GM21825 (cell line): ENCODE data around the gene CEACAM16.
"Not testable (repeated sequence)": the region's sequence is repeated elsewhere in the genome, so short reads cannot be mapped to it uniquely, and the experiment has no call there.

Experiments used
- ATAC-seq: cut with Tn5 transposase; IDR thresholded peaks from one replicate; pipeline ENCODE4 v1.9.1; 2021; ENCODE audit warnings: mild to moderate bottlenecking, moderate library complexity; ENCODE audit not compliant: unreplicated experiment

Gene CEACAM16

DNA sequence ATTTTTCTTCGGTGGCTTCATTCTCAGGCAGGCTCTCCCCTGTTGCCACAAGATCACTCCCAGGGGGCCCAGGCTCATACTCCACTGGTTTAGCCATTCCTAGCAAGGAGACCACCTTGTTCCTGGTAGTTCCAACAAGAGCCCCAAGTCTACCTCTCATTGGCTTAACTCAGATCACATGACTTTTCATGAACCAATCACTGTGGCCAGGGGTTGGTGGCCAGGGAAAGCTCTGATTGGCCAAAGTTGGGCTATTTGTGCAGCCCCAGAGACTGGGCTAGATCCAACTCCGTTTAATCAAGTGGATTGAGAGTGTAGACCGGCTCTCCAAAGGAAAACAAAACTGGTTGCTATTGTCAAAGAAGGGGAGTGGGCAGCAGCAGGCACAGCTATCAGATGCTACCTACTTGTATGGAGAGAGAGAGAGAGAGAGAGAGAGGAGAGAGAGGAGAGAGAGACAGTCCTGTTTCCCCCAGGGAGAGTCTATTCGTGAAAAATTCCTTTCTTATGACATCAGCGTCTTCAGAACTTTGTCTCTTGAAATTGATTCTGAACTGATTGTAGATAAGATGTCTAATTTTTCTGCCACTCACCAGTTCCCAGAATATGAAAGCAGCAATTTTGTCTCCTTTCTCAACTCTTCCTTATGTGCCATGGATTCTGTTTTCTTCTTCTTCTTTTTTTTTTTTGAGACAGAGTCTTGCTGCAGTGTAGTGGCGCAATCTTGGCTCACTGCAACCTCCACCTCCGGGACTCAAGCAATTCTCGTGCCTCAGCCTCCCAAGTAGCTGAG is 21.7 kb upstream of the CEACAM16 start:
- no peak for ATAC-seq

DNA sequence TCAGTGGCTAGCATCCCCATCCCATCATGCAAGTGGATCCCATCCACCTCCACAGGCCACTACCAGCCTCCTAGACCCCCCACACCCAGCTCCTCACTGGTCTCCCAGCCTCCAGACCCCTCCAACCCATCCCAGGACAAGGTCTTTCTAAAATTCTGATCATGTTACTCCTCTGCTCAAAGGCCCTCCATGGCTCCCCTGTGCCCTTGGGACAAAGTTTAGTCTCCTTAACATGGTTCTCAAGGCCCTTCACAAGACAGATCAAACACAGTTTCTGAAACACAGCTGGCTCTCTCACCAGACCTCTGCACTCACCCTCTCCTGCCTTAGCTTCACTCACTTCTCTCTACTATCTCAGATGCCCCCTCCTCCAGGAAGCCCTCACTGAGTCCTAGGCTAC is 18.4 kb upstream of the CEACAM16 start:
- no peak for ATAC-seq

DNA sequence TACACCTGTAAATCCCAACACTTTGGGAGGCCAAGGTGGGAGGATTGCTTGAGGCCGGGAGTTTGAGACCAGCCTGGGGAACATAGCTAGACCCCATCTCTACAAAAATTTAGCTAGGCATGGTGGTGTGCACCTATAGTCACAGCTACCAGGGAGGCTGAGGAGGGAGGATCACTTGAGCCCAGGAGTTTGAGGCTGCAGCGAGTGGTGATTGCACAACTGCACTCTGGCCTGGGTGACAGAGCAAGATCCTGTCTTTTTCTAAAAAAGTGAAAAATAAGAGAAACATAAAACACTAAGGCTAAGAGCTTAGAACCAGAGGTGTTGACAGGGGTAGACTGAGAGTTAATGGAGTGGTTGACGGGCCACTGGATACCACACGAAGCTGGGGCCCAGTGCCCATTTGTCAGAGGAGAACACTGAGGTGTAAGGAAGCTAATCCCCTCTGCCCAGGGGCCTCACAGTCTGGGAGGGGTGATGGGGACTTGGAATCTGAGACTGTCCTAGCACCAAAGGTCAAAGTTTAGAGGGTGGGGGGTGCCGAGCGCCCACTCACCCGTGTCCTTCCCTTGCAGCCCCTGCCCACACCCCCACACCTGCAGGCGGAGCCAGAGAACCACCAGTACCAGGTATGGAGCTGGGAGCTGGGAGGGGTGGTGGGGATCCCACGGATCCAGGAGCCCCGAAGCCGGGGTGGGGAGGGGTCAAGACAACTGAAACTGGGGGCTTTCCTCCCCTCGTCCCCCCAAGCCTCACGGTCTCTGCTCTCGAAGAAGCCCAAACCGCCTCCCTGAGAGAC is 16.8 kb upstream of the CEACAM16 start:
- ATAC-seq = no peak

DNA sequence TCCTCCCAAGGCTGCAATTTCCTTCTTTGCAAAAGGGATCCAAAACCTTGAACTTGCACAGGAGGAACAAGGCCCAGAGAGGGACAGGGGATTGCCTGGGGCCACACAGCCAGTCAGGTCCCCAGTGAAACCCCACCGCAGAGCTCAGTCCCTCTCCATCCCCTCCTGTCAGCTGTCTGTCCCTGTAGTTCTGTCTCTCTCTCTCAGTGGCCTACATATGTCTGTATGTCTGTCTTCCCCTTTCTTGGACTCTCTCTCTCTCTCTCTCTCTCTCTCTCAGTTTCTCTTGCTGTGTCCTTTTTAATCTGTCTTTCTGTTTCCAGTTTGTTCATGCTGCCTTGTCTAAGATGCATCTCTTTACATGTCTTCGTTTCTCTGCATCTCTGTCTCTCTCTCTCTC is 16.1 kb upstream of the CEACAM16 start:
- ATAC-seq = no peak

DNA sequence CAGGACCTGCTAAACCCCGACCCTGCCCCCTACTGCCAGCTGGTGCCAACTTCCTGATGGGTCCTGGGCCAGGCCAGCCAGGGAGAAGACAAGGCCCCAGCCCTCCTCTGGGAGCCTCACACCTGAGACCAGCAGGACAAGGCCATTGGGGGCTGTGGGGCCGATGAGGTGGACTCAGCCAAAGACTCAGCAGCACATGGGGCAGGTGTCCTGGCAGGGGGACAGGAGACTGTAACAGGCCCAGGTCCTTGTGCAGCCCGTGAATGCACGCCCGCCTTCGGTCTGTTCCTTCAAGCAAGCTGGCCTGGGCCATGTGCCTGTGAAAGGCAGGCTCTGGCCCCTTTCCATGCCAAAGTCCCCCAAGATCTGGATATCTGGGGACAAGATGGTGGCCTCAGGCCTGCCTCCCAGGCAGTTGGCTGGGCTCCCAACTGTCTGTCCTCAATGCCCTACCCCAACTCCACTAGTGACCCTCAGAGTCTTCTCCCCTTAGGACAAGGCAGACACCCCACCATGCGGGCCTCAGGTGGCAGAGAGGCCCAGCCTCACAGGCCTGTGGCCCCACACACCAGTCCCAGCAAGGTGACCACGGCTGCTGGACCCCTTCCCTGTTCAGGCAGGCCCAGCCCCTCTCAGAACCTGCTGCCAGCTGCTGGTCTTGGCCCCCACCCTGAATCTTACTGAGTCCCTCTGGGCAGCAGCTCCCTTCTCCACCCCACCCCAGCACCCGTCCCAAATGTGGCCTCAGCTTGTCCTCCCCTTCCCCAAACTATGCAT is 15.3 kb upstream of the CEACAM16 start:
- no peak for ATAC-seq

DNA sequence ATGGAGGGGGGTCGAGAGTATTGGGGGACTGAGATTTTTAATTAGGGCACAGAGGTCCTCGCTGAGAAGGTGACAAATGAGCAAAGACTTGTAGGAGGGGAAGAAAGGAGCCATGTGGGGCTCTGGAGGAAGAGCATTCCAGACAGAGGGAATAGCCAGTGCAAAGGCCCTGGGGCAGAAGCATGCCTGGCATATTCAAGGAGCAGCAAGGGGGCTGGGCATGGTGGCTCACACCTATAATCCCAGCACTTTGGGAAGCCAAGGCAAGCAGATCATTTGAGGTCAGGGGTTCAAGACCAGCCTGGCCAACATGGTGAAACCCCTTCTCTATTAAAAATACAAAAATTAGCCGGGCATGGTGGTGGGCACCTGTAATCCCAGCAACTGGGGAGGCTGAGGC is 14.6 kb upstream of the CEACAM16 start:
- not testable (repeated sequence) for ATAC-seq

DNA sequence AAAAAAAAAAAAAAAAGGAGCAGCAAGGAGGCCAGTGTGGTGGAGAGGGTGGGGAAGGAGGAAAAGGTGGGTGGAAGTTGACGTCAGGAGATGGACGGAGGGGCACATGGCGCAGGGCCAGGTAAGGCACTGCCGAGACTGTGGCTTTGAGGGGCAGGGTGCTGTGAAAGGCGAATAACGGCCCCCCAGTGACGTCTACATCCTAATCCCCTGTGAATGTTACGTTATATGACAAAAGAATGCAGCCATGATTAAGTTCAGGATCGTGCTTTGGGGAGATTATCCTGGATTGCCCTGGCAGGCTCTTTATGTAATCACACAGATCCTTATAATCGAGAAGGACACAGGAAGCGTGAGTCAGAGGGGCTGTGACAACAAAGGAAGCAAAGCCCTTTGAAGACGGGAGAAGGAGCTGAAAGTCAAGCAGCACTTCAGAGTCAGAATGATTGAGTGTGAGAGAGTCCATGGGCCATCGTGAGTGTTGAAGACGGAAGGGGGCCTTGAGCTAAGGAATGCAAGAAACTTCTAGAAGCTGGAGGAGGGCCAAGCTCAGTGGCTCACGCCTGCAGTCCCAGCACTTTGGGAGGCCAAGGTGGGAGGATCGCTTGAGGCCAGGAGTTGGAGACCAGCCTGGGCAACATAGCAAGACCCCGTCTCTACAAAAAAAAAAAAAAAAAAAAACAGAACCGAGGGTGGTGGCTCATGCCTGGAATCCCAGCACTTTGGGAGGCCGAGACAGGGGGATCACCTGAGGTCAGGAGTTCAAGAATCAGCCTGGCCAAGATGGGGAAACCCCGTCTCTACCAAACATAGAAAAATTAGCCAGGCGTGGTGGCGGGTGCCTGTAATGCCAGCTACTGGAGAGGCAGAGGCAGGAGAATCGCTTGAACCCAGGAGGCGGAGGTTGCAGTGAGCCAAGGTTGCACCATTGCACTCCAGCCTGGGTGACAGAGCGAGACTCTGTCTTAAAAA is 13.8 kb upstream of the CEACAM16 start:
- ATAC-seq = no peak

DNA sequence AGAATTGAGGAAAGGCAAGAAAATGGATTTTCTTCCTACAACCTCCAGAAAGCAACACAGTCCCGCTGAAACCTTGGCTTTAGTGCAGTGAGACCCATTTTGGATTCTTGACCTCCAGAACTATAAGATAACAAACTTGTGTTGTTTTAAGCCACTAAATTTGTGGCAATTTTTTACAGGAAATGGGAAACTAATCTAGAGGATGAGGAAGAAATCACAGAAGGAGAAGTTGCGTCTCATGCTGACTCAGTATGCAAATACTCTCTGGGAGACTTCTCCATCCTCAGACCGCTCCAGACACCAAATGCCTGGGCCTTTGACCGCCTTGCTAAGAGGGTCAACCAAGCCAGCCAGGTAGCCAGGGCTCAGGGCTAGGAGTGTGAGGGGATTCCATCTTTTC is 13.1 kb upstream of the CEACAM16 start:
- no peak for ATAC-seq

DNA sequence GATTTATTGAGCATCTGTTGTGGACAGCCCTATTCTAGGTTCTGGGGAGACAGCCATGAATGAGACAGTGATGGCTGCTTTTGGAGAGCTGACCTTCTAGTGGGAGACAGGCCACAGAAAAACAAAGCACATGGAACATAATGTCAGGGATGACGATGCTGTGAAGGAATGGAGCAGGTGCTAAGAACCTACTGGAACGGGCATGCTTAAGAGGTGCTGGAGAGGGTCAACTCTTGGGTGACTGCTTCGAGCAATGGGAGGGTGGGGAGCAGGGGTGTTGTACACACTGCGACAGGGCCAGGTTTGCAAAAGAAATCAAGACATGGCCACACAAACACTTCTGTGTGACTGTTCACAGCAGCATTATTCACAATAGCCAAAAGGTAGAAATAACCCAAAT is 12.1 kb upstream of the CEACAM16 start:
- ATAC-seq = no peak

DNA sequence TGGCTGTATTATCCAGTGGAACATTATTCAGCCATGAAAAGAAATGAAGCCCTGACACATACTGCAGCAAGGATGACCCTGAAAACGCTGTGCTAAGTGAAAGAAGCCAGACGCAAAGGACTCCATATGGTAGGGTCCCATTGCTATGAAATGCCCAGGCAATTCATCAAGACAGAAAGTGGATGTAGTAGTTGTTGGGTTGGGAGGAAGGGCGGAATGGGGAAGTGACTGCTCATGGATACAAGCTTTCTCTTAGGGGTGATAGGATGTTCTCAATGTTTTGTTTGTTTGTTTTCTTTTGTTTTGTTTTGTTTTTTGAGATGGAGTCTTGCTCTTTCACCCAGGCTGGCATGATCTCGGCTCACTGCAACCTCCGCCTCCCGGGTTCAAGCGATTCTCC is 11.1 kb upstream of the CEACAM16 start:
- ATAC-seq = no peak

DNA sequence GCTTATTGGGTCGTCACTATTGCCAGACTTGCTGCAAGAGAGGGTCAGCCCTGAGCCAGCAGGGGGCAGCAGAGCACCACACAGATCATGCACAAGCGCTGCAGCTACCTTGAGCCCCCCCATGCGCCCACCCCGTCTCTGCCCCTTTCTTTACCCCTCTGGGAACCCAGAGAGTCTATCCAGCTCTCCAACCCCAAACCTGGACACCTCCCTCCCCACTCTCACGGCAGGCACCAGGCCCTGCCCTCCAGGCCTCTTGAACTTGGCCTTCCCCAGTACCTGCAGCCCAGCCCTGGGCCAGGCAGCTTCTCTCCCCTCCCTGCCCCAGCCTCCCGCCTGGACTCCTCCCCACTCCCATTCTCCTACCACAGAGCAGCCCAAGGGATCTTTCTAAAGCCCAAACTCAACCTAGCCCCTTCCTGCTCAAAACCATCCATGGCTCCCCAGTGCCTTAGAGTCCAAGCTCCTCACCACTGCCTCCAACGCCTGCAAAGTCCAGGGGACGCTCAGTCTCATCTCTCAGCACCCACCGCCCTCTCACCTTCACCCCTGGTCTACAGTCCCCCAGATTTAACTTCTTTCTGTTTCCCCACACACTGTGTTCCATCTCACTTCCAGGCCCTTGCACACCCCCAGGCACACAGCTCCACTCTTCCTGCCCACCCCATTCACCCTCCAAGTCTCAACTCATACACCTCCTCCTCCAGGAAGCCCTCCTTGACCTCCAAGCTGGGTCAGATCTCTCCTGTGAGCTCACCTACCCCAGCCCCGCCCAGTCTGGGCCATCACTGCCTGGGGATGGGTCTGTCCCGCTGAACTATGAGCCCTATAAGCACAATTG is 9.4 kb upstream of the CEACAM16 start:
- ATAC-seq = no peak

DNA sequence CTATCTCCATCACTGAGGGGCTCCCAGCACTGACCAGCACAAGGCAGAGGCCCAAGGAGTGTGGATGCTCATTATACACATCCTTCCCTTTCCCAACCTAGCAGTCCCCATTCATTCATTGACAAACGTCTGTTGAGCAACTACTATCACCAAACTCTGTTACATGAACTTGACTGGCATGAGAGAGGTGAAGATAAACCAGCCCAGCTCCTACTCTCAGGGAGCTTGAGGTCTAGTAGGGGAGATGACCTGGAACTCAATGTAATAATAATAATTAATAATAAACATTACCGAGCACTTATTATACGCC is 8.9 kb upstream of the CEACAM16 start:
- no peak for ATAC-seq

DNA sequence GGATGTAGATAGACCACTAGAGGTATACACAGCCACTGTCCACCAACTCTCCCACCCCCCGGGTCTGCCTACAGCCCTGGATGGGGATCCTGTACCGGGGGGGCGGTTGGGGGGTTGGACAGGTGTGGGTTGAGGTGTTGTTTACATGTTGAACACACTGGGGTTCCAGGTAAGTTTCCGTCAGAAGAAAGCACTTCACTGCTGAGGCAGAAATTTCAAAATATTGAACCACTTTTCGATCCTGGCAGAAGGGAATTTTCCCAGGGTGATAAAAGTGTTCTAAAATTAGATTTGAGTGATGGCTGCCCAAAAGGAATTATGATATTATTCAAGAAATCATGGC is 6.6 kb upstream of the CEACAM16 start:
- ATAC-seq = peak; percentile 8

DNA sequence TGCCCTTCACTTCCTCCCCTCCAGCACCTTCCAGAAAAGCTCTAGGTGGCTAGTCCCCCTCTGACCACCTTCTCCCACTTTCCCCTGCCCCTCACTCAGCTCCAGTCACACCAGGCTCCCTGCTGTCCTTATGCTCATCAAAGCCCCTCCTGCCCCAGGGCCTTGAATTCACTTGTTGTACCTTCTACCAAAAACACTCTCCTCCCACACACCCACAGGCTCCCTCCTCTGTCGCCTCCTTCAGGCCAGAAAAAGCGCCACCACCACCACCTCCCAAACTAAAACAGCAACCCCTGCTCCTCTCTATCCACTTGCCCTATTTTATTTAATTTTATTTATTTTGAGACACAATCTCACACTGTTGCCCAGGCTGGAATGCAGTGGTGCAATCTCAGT is 4.8 kb upstream of the CEACAM16 start:
- ATAC-seq = no peak

DNA sequence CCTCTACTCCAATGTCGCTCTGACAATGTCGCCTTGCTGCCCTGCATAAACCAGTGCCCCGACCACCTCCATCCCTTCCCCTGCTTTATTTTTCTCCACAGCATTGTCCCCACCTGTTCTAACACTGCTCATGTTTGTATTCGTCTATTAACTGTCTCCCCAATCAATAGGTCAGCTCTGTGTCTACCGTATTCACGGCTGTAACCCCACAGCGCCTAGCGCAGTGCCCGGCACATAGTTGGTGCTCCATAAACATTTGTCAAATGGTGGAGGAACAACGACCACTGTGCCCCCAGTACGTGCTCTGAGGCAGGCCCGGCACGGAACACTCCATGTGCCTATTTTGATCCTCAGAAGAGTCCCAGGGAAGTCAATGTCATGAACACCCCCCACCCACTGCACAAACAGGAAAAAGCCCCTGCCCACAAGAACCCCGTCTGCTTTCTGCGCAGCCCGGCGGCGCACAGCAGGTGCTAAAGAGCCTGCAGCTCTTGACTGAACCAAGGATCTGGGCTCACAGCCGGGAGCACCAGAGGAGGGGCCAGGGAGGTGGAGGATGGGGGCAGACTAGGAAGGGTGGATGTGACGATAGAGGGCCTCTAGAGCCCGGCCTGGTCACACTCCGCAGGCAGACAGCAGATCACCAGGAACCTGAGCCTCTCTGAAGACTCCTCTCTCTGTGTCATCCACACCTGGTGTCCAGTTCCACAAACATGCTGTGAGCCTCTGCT is 1.8 kb upstream of the CEACAM16 start:
- ATAC-seq = no peak

DNA sequence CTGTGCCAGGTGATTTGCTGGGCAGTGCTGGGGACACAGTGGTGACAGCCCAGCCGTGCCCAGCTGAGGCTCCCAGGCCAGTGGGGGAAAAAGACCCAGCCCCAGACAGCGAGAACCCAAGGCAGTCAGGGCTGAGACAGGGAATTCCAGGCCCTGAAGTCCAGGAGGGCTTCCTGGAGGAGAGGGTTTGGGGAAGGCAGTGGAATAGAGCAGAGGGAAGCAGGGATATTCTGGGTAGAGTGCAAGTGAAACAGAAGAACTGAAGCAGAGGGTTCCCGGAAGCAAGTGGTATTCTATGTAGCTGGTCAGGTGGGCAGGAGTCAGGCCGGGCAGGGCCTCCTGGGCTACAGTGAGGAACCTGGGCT is 1.3 kb upstream of the CEACAM16 start:
- no peak for ATAC-seq

DNA sequence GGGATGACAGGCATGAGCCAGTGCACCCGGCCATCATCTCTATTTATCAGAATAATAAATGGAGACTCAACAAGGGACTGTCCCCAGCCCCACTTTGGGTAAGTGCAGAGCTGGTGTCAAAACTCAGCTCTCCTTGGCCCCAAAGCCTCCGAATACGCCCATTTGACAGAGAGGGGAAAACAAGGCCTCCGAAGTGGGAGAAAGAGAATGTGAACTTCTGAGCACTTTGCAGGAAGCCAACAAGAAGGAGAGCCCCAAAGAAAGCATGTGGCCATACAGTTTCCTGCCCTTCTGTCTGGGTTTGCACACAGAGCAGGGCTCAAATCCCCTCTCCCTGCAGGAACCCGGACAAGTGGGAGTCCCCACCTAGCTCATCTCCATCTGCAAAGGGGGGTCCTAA is 1.6 kb downstream of the CEACAM16 start:
- ATAC-seq = no peak

DNA sequence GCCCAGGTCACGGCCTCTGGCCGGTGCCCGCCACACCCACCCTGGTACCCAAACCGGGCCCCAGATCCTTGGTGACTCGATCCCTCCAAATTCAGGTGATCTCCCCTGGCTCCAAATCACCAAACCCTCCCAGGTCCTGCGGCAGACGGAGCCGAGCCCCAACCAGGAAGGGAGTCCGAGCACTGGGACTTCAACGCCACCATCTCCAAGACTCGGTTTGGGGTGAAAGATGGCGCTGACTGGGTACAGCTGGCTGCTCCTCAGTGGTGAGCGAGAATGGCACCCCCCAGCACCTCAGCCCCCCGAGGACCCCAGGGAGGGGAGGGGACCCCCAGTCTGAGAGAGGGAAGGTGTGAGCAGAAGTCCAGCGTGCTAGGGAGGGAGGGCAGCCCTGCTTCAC is 2.3 kb downstream of the CEACAM16 start:
- no peak for ATAC-seq

DNA sequence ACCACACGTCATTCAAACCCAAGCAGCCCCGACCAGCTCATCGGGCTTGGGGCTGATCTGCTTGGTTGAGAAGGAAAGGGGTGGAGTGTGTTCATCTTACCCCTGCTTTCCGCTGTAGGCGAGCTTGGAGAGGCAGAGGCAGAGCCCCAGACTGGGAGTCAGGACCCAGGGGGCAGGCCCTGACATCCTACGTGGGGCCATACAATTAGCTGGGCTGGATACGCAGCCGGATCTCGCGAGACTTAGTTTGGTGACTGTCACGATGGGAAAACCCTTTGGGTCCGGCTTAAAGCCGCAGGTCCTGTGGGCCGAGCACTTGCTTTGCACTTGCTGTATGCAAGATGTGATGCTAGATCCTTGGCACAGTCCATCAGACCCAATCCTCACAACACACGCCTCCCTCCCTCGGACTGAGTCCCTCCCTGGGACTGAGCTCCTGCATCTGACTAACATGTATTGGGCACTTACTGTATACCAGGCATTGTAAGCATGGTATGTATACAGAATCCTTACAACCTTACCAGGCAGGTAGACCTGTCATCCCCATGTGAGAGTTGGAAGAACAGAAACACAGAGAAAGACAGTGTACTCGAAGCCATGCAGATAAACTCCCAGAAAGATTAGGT is 3.7 kb downstream of the CEACAM16 start:
- no peak for ATAC-seq
